Measurements from ENCODE around the gene RMRP. TPM values are rescaled to one million over a fixed set of nuclear protein-coding genes. Genes with fewer than 3 reads are reported as not detected.
A peak's percentile ranks its signal among the peaks of the same experiment; 100 is the strongest.

Gene RMRP
- total and polyA plus RNA-seq, 3 experiments from 2014 or later, result 7,718 to 11,549 TPM; not detected in 1

GRCh38 chr9:35686222-35687203 is 28.7 kb upstream of the RMRP start:
- Mint-ChIP-seq H3K27me3 (no peaks in the 10 kb centered on the region), H3K36me3 (peaks cover 0 to 1% (median 0%) of the 10 kb centered on the region in 3 donors), H3K4me1 (peaks cover 4 to 23% (median 15%) of the 10 kb centered on the region in 3 donors), H3K27ac (peak overlapping the region in 3 of 8 donors; percentile 1 to 77 (median 51)), H3K4me3 (peak overlapping the region in 1 of 7 donors; percentile 41), H3K9me3 (no peaks in the 10 kb centered on the region)
- H3K27ac ChIP-seq (ENCODE audit: low read depth, low read length), result no peak overlapping the region
- H3K9me3 ChIP-seq (ENCODE audit: low read length), result no peaks in the 10 kb centered on the region
- peaks cover 5% of the 10 kb centered on the region for H3K4me1 ChIP-seq (ENCODE audit: insufficient read depth, low read length)
- CTCF ChIA-PET, result interaction anchor here (0.9 to 3.9 kb wide), 3 partner anchors 11 to 75 kb away, joined by 4 to 31 read pairs (median 4); no protein-coding TSS in a partner anchor
- no peaks in the 10 kb centered on the region for H3K36me3 ChIP-seq (ENCODE audit: insufficient read depth, low read length)
- no peak overlapping the region for H3K4me3 ChIP-seq (ENCODE audit: low read length)
- POLR2A ChIA-PET, result interaction anchor here (0.6 to 0.7 kb wide), 2 partner anchors 37 to 1330 kb away, joined by 3 to 11 read pairs; no protein-coding TSS in a partner anchor
- no peak for DNase-seq
- H3K27me3 ChIP-seq (ENCODE audit: insufficient read depth, low read length, poor library complexity, severe bottlenecking), result no peaks in the 10 kb centered on the region

- Mint-ChIP-seq H3K9me3 (no peaks in the 10 kb centered on the region), H3K36me3 (peaks cover 0 to 1% (median 0%) of the 10 kb centered on the region in 3 donors), H3K27ac (no peak overlapping the region), H3K4me3 (no peak overlapping the region), H3K4me1 (peaks cover 0 to 14% (median 7%) of the 10 kb centered on the region in 3 donors), H3K27me3 (no peaks in the 10 kb centered on the region)
- H3K4me1 ChIP-seq (ENCODE audit: insufficient read depth, low read length), result no peaks in the 10 kb centered on the region
- no peaks in the 10 kb centered on the region for H3K9me3 ChIP-seq (ENCODE audit: low read length)
- no peaks in the 10 kb centered on the region for H3K27me3 ChIP-seq (ENCODE audit: insufficient read depth, low read length, poor library complexity, severe bottlenecking)
- ChIA-PET POLR2A (no interaction called here), CTCF (interaction anchor here (0.9 to 3.9 kb wide), 3 partner anchors 12 to 74 kb away, joined by 3 to 31 read pairs (median 7); no protein-coding TSS in a partner anchor)
- H3K36me3 ChIP-seq (ENCODE audit: insufficient read depth, low read length), result no peaks in the 10 kb centered on the region
- DNase-seq, result no peak
- no peak overlapping the region for H3K4me3 ChIP-seq (ENCODE audit: low read length)
- no peak overlapping the region for H3K27ac ChIP-seq (ENCODE audit: low read depth, low read length)
Measured at GRCh38 chr9:35685506-35685905, 27.7 kb upstream of the RMRP start.

- no peaks in the 10 kb centered on the region for H3K27me3 ChIP-seq (ENCODE audit: insufficient read depth, low read length, poor library complexity, severe bottlenecking)
- ChIA-PET CTCF (interaction anchor here (0.9 to 3.9 kb wide), 4 partner anchors 12 to 81 kb away, joined by 3 to 31 read pairs (median 6); no protein-coding TSS in a partner anchor), POLR2A (no interaction called here)
- no peak for DNase-seq
- H3K4me3 ChIP-seq (ENCODE audit: low read length), result no peak overlapping the region
- H3K27me3 Mint-ChIP-seq, result no peaks in the 10 kb centered on the region
- H3K9me3 ChIP-seq (ENCODE audit: low read length), result no peaks in the 10 kb centered on the region
- H3K27ac Mint-ChIP-seq, result no peak overlapping the region
- H3K27ac ChIP-seq (ENCODE audit: low read depth, low read length), result no peak overlapping the region
- no peaks in the 10 kb centered on the region for H3K4me1 ChIP-seq (ENCODE audit: insufficient read depth, low read length)
- H3K4me1 Mint-ChIP-seq, result peaks cover 0 to 14% (median 7%) of the 10 kb centered on the region in 3 donors
- H3K36me3 Mint-ChIP-seq, result peaks cover 0 to 1% (median 0%) of the 10 kb centered on the region in 3 donors
- H3K36me3 ChIP-seq (ENCODE audit: insufficient read depth, low read length), result no peaks in the 10 kb centered on the region
- no peaks in the 10 kb centered on the region for H3K9me3 Mint-ChIP-seq
- no peak overlapping the region for H3K4me3 Mint-ChIP-seq
Measured at GRCh38 chr9:35684921-35685320, 27.1 kb upstream of the RMRP start.

GRCh38 chr9:35683323-35683722 is 25.5 kb upstream of the RMRP start:
- H3K27ac Mint-ChIP-seq, result peak overlapping the region in 3 of 8 donors; percentile 13 to 73 (median 26)
- H3K9me3 Mint-ChIP-seq, result no peaks in the 10 kb centered on the region
- no peak for DNase-seq
- H3K4me3 Mint-ChIP-seq, result peak overlapping the region in 2 of 7 donors; percentile 24 to 59
- ChIA-PET CTCF (interaction anchor here (1.0 to 3.9 kb wide), 4 partner anchors 14 to 36 kb away, joined by 3 to 31 read pairs (median 5); partner anchors contain the start of genes CCDC107 and RMRP), POLR2A (no interaction called here)
- H3K4me1 ChIP-seq (ENCODE audit: insufficient read depth, low read length), result no peaks in the 10 kb centered on the region
- H3K36me3 ChIP-seq (ENCODE audit: insufficient read depth, low read length), result no peaks in the 10 kb centered on the region
- peaks cover 0 to 4% (median 3%) of the 10 kb centered on the region in 3 donors for H3K4me1 Mint-ChIP-seq
- H3K36me3 Mint-ChIP-seq, result peaks cover 0 to 1% (median 0%) of the 10 kb centered on the region in 3 donors
- no peaks in the 10 kb centered on the region for H3K27me3 Mint-ChIP-seq
- H3K4me3 ChIP-seq (ENCODE audit: low read length), result no peak overlapping the region
- H3K27ac ChIP-seq (ENCODE audit: low read depth, low read length), result no peak overlapping the region
- H3K9me3 ChIP-seq (ENCODE audit: low read length), result no peaks in the 10 kb centered on the region
- no peaks in the 10 kb centered on the region for H3K27me3 ChIP-seq (ENCODE audit: insufficient read depth, low read length, poor library complexity, severe bottlenecking)

- no peaks in the 10 kb centered on the region for H3K9me3 Mint-ChIP-seq
- Histone ChIP-seq H3K4me3 (ENCODE audit: low read length) (no peak overlapping the region), H3K9me3 (ENCODE audit: low read length) (no peaks in the 10 kb centered on the region), H3K27me3 (ENCODE audit: insufficient read depth, low read length, poor library complexity, severe bottlenecking) (no peaks in the 10 kb centered on the region), H3K36me3 (ENCODE audit: insufficient read depth, low read length) (no peaks in the 10 kb centered on the region), H3K4me1 (ENCODE audit: insufficient read depth, low read length) (no peaks in the 10 kb centered on the region), H3K27ac (ENCODE audit: low read depth, low read length) (no peak overlapping the region)
- H3K36me3 Mint-ChIP-seq, result peaks cover 0 to 1% (median 0%) of the 10 kb centered on the region in 3 donors
- H3K27me3 Mint-ChIP-seq, result no peaks in the 10 kb centered on the region
- H3K4me1 Mint-ChIP-seq, result peaks cover 0 to 4% (median 3%) of the 10 kb centered on the region in 3 donors
- no peak for DNase-seq
- H3K27ac Mint-ChIP-seq, result peak overlapping the region in 4 of 8 donors; percentile 13 to 84 (median 50)
- ChIA-PET POLR2A (interaction anchor here (0.6 kb wide), 1 partner anchor 12 kb away, joined by 4 read pairs; no protein-coding TSS in a partner anchor), CTCF (interaction anchor here (1.0 to 3.9 kb wide), 4 partner anchors 14 to 36 kb away, joined by 3 to 31 read pairs (median 5); partner anchors contain the start of genes CCDC107 and RMRP)
- H3K4me3 Mint-ChIP-seq, result peak overlapping the region in 1 of 7 donors; percentile 59
Measured at GRCh38 chr9:35682520-35683315, 24.9 kb upstream of the RMRP start.

- peak overlapping the region in 3 of 8 donors; percentile 64 to 79 (median 69) for H3K27ac Mint-ChIP-seq
- H3K9me3 ChIP-seq (ENCODE audit: low read length), result no peaks in the 10 kb centered on the region
- CTCF ChIA-PET, result no interaction called here
Measured at GRCh38 chr9:35682051-35682450, 24.2 kb upstream of the RMRP start.

DNA sequence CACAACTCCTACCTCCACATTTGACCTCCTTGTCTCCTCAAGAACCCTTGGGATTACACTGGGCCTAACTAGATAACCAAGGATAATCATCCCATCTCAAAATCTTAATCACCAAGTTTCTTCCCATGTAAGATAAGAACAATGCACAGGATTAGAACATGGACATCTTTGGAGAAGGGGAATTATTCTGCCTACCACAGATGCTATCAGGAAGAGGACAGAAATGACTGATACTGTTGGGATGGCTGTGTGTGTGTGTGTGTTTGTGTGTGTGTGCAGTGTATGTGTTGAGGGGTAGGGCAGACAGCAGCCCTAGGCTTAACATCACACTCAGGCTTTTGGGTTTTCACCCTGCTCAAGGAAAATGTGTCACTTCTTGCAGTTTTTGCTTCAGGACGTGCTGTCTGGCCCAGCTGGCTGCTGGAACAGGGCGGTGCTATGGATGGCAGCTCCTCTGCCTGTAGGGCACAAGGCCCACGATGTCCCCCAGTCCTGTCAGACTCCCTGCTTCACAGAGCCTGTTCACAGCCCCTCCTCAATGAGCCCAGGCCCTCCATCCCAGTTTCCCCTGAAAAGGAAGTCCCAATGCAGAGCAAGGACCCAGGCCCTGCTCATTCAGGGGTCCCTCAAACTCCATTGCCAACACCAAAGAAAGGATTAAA is 23.7 kb upstream of the RMRP start:
- no peaks in the 10 kb centered on the region for H3K27me3 ChIP-seq (ENCODE audit: insufficient read depth, low read length, poor library complexity, severe bottlenecking)
- Mint-ChIP-seq H3K36me3 (peaks cover 0 to 1% (median 0%) of the 10 kb centered on the region in 3 donors), H3K27me3 (peaks cover 4% of the 10 kb centered on the region in 2 donors), H3K4me1 (peaks cover 2 to 8% (median 4%) of the 10 kb centered on the region in 3 donors), H3K4me3 (no peak overlapping the region), H3K27ac (peak overlapping the region in 2 of 8 donors; percentile 64 to 65), H3K9me3 (no peaks in the 10 kb centered on the region)
- H3K27ac ChIP-seq (ENCODE audit: low read depth, low read length), result no peak overlapping the region
- no peak overlapping the region for H3K4me3 ChIP-seq (ENCODE audit: low read length)
- ChIA-PET POLR2A (no interaction called here), CTCF (interaction anchor here (0.6 to 1.4 kb wide), 2 partner anchors 70 to 1539 kb away, joined by 3 read pairs; no protein-coding TSS in a partner anchor)
- H3K9me3 ChIP-seq (ENCODE audit: low read length), result no peaks in the 10 kb centered on the region
- no peaks in the 10 kb centered on the region for H3K36me3 ChIP-seq (ENCODE audit: insufficient read depth, low read length)
- H3K4me1 ChIP-seq (ENCODE audit: insufficient read depth, low read length), result no peaks in the 10 kb centered on the region
- no peak for DNase-seq

More at GRCh38 chr9:35682051-35682450, 24.2 kb upstream of the RMRP start:
- H3K36me3 ChIP-seq (ENCODE audit: insufficient read depth, low read length), result no peaks in the 10 kb centered on the region
- H3K4me3 ChIP-seq (ENCODE audit: low read length), result no peak overlapping the region
- no peaks in the 10 kb centered on the region for H3K27me3 ChIP-seq (ENCODE audit: insufficient read depth, low read length, poor library complexity, severe bottlenecking)
- H3K4me3 Mint-ChIP-seq, result no peak overlapping the region
- H3K27me3 Mint-ChIP-seq, result peaks cover 0 to 3% of the 10 kb centered on the region in 2 donors
- no peaks in the 10 kb centered on the region for H3K4me1 ChIP-seq (ENCODE audit: insufficient read depth, low read length)
- H3K9me3 Mint-ChIP-seq, result no peaks in the 10 kb centered on the region
- H3K36me3 Mint-ChIP-seq, result peaks cover 0 to 1% (median 0%) of the 10 kb centered on the region in 3 donors
- H3K27ac ChIP-seq (ENCODE audit: low read depth, low read length), result no peak overlapping the region
- no peak for DNase-seq
- POLR2A ChIA-PET, result no interaction called here
- peaks cover under 1 to 4% (median under 1%) of the 10 kb centered on the region in 3 donors for H3K4me1 Mint-ChIP-seq

All from CD8-positive, alpha-beta memory T cell (primary cell).